H1 (cell line): ENCODE measurements around the gene HRH2. TPM values are rescaled to one million over a fixed set of nuclear protein-coding genes. Genes with fewer than 3 reads are reported as not detected.

Source experiments
- CTCF ChIA-PET: fragments of 300-600 bp; sonication (Branson Sonifier 250); formaldehyde crosslinking; loops from one replicate; lab custom pipeline; 2021; ENCODE audit not compliant: partially characterized antibody; lab: Charles Lee
- POLR2A ChIA-PET: fragments of 300-600 bp; sonication (Branson Sonifier 250); formaldehyde crosslinking; loops from one replicate; lab custom pipeline; 2021; ENCODE audit warnings: inconsistent platforms; ENCODE audit not compliant: partially characterized antibody; lab: Charles Lee
- DNase-seq, 2 experiments: peaks; one replicate each; pipeline versions ENCODE4 v3.0.0 to v3.0.0-alpha.2; 2010 to 2022; ENCODE audit warnings: low spot score in 2 of 2, low read depth in 1 of 2, mixed read lengths in 1 of 2
- FAIRE-seq: peaks from 2 replicates; lab custom pipeline; 2011; peaks lifted over from hg19 to GRCh38; lab: Jason Lieb, UNC
- H2AFZ ChIP-seq: 2 replicates; pipeline ENCODE4 v1.8.1; 2012; ENCODE audit warnings: low read length, inconsistent platforms
- H2AK5ac ChIP-seq: 2 replicates; pipeline ENCODE4 v1.6.1; 2013; ENCODE audit warnings: low read depth, low read length
- H2BK120ac ChIP-seq: replicated peaks from 2 replicates; pipeline ENCODE3; 2013; ENCODE audit warnings: low read depth, low read length, inconsistent platforms
- H2BK12ac ChIP-seq: 2 replicates; pipeline ENCODE4 v1.6.1; 2013; ENCODE audit warnings: low read depth, low read length
- H2BK15ac ChIP-seq: 2 replicates; pipeline ENCODE4 v1.6.1; 2013; ENCODE audit warnings: low read length
- H2BK20ac ChIP-seq: 2 replicates; pipeline ENCODE4 v1.6.1; 2013; ENCODE audit warnings: low read length
- H2BK5ac ChIP-seq: 2 replicates; pipeline ENCODE4 v1.6.1; 2013; ENCODE audit warnings: low read depth, low read length
- H3K14ac ChIP-seq: 2 replicates; pipeline ENCODE4 v1.6.1; 2013; ENCODE audit warnings: inconsistent platforms; ENCODE audit not compliant: insufficient read length
- H3K18ac ChIP-seq: 2 replicates; pipeline ENCODE4 v1.6.1; 2013; ENCODE audit warnings: low read length; ENCODE audit errors: extremely low read depth
- H3K23ac ChIP-seq: 2 replicates; pipeline ENCODE4 v1.6.1; 2013; ENCODE audit warnings: inconsistent platforms; ENCODE audit not compliant: insufficient read length
- H3K23me2 ChIP-seq: 2 replicates; pipeline ENCODE4 v1.6.1; 2013; ENCODE audit warnings: low read depth, low read length
- H3K27ac ChIP-seq: 2 replicates; pipeline ENCODE4 v1.6.1; 2011; ENCODE audit warnings: low read depth, low read length, inconsistent platforms
- H3K27me3 ChIP-seq, 4 experiments: replicated peaks in 1 of 4; 1 replicate in 1 of 4; 2 replicates in 3 of 4; pipeline versions ENCODE4 v1.6.1 to v1.8.1; 2011 to 2013; ENCODE audit warnings: low read length in 3 of 4, mild to moderate bottlenecking in 3 of 4, inconsistent platforms in 2 of 4, mixed read lengths in 2 of 4, moderate library complexity in 1 of 4; ENCODE audit not compliant: control insufficient read depth in 3 of 4, insufficient read depth in 3 of 4; ENCODE audit errors: extremely low read depth in 1 of 4
- H3K36me3 ChIP-seq, 4 experiments: 2 replicates each; pipeline versions ENCODE4 v1.6.1 to v1.8.1; 2011 to 2013; ENCODE audit warnings: mild to moderate bottlenecking in 4 of 4, low read length in 3 of 4, moderate library complexity in 2 of 4, control low read depth in 1 of 4, inconsistent platforms in 1 of 4; ENCODE audit not compliant: insufficient read depth in 4 of 4, control insufficient read depth in 2 of 4
- H3K4ac ChIP-seq: replicated peaks from 2 replicates; pipeline ENCODE3; 2013; ENCODE audit warnings: low read length, low read depth, mixed read lengths, inconsistent platforms; ENCODE audit not compliant: insufficient read length
- H3K4me1 ChIP-seq, 4 experiments: replicated peaks in 1 of 4; 1 replicate in 1 of 4; 2 replicates in 3 of 4; pipeline versions ENCODE4 v1.6.1 to v1.8.1; 2011 to 2013; ENCODE audit warnings: low read length in 3 of 4, inconsistent platforms in 2 of 4, mixed read lengths in 1 of 4; ENCODE audit not compliant: insufficient read depth in 4 of 4, control insufficient read depth in 3 of 4
- H3K4me2 ChIP-seq, 2 experiments: 2 replicates each; pipeline versions ENCODE4 v1.6.1 to v1.8.1; 2011 to 2013; ENCODE audit warnings: low read depth in 2 of 2, low read length in 2 of 2, control low read depth in 1 of 2, inconsistent platforms in 1 of 2, mild to moderate bottlenecking in 1 of 2; ENCODE audit not compliant: insufficient read depth in 1 of 2
- H3K4me3 ChIP-seq, 4 experiments: fragments of 200-600, 300-600 bp in 1 of 4; sonication (generic), shearing (Covaris generic), sonication (Bioruptor Twin) in 1 of 4; 2 replicates each; pipeline versions ENCODE4 v1.5.1 to v1.8.1; 2011 to 2016; ENCODE audit warnings: low read length in 4 of 4, low read depth in 3 of 4, control low read depth in 2 of 4, inconsistent platforms in 2 of 4, mild to moderate bottlenecking in 2 of 4, mixed read lengths in 1 of 4, moderate library complexity in 1 of 4; ENCODE audit not compliant: insufficient read depth in 2 of 4; ENCODE audit errors: extremely low read depth in 1 of 4
- H3K56ac ChIP-seq: replicated peaks from 2 replicates; pipeline ENCODE3; 2013; ENCODE audit warnings: low read depth, mild to moderate bottlenecking, mixed read lengths, low read length, inconsistent platforms; ENCODE audit not compliant: insufficient read length
- H3K79me1 ChIP-seq: 2 replicates; pipeline ENCODE4 v1.6.1; 2013; ENCODE audit warnings: low read depth, low read length, control low read depth
- H3K79me2 ChIP-seq, 2 experiments: 2 replicates each; pipeline versions ENCODE4 v1.6.1 to v1.8.1; 2012 to 2013; ENCODE audit warnings: low read length in 2 of 2, mild to moderate bottlenecking in 2 of 2, inconsistent platforms in 1 of 2; ENCODE audit not compliant: insufficient read depth in 2 of 2, control insufficient read depth in 1 of 2
- H3K9ac ChIP-seq, 4 experiments: replicated peaks in 1 of 4; 1 replicate in 1 of 4; 2 replicates in 3 of 4; pipeline versions ENCODE4 v1.6.1 to v1.8.1; 2011 to 2013; ENCODE audit warnings: low read depth in 3 of 4, low read length in 3 of 4, control low read depth in 2 of 4, mild to moderate bottlenecking in 2 of 4, moderate library complexity in 2 of 4, inconsistent platforms in 1 of 4; ENCODE audit errors: extremely low read depth in 1 of 4
- H3K9me3 ChIP-seq, 2 experiments: 2 replicates each; pipeline versions ENCODE4 v1.6.1 to v1.8.1; 2012 to 2013; ENCODE audit warnings: mild to moderate bottlenecking in 2 of 2, moderate library complexity in 2 of 2, control low read depth in 1 of 2, inconsistent platforms in 1 of 2, low read depth in 1 of 2, low read length in 1 of 2, mixed read lengths in 1 of 2; ENCODE audit not compliant: insufficient read depth in 2 of 2
- H4K20me1 ChIP-seq, 2 experiments: replicated peaks in 1 of 2; 2 replicates each; pipeline versions ENCODE3 to v1.8.1; 2011 to 2013; ENCODE audit warnings: inconsistent platforms in 2 of 2, low read length in 2 of 2, mild to moderate bottlenecking in 1 of 2; ENCODE audit not compliant: insufficient read depth in 2 of 2, control insufficient read depth in 1 of 2
- H4K5ac ChIP-seq: 2 replicates; pipeline ENCODE4 v1.6.1; 2013; ENCODE audit warnings: low read length, low read depth, mixed read lengths, inconsistent platforms; ENCODE audit not compliant: insufficient read length
- H4K8ac ChIP-seq: 2 replicates; pipeline ENCODE4 v1.8.0; 2013; ENCODE audit warnings: mild to moderate bottlenecking, moderate library complexity, low read length, inconsistent platforms; ENCODE audit not compliant: insufficient read depth; ENCODE audit errors: extremely low read depth
- H4K91ac ChIP-seq: replicated peaks from 2 replicates; pipeline ENCODE3; 2013; ENCODE audit warnings: low read length, mixed read lengths, inconsistent platforms; ENCODE audit not compliant: insufficient read length
- CHD1 ChIP-seq: IDR thresholded peaks from 2 replicates; pipeline ENCODE4 v1.6.1; 2012; ENCODE audit warnings: low read depth, low read length, improper control_type of control experiment
- E2F6 ChIP-seq: IDR thresholded peaks from 2 replicates; pipeline ENCODE4 v1.6.1; 2012; ENCODE audit warnings: inconsistent platforms
- GTF2F1 ChIP-seq: IDR thresholded peaks from 2 replicates; pipeline ENCODE4 v1.6.1; 2012; ENCODE audit warnings: low read depth, low read length, improper control_type of control experiment, borderline replicate concordance
- JUN ChIP-seq: IDR thresholded peaks from 2 replicates; pipeline ENCODE4 v1.6.1; 2011; ENCODE audit warnings: low read depth, mild to moderate bottlenecking, improper control_type of control experiment, low read length
- PHF8 ChIP-seq: fragments of 200-600 bp; sonication (generic); conservative IDR thresholded peaks from 2 replicates; pipeline ENCODE4 v1.7.1; 2012; ENCODE audit warnings: low read depth, mild to moderate bottlenecking, inconsistent platforms, low read length, moderate library complexity
- RAD21 ChIP-seq, 2 experiments: IDR thresholded peaks in 1 of 2; conservative IDR thresholded peaks in 1 of 2; 2 replicates each; pipeline ENCODE4 v1.6.1; 2011; ENCODE audit warnings: low read depth in 2 of 2, low read length in 2 of 2, improper control_type of control experiment in 1 of 2, inconsistent platforms in 1 of 2, mild to moderate bottlenecking in 1 of 2, moderate library complexity in 1 of 2
- RNF2 ChIP-seq: fragments of 200-900, 300-1000 bp; sonication (generic); IDR thresholded peaks from 2 replicates; pipeline ENCODE4 v1.7.1; 2016; ENCODE audit warnings: borderline replicate concordance, low read depth, mild to moderate bottlenecking, antibody characterized with exemption, low read length; ENCODE audit not compliant: poor library complexity, severe bottlenecking; ENCODE audit errors: missing control alignments
- RXRA ChIP-seq: IDR thresholded peaks from 2 replicates; pipeline ENCODE4 v1.6.1; 2011; ENCODE audit warnings: low read depth, mild to moderate bottlenecking, low read length, moderate library complexity; ENCODE audit not compliant: insufficient read depth
- SP1 ChIP-seq: IDR thresholded peaks from 2 replicates; pipeline ENCODE4 v1.6.1; 2011; ENCODE audit warnings: low read depth, low read length
- WGBS, 2 experiments: shearing (Covaris generic) in 1 of 2; methylation state at CpG; one replicate each; pipeline versions ENCODE4 v1.1.6 to v1.1.7; 2013 to 2015; ENCODE audit warnings: low lambda C conversion rate in 2 of 2, mixed read lengths in 2 of 2, inconsistent platforms in 1 of 2, low coverage in 1 of 2, missing lambda C conversion rate in 1 of 2; ENCODE audit not compliant: insufficient replicate concordance in 2 of 2, insufficient coverage in 1 of 2, insufficient read length in 1 of 2; ENCODE audit errors: extremely low coverage in 1 of 2, missing lambda C conversion rate in 1 of 2; 5-methylcytosine and 5-hydroxymethylcytosine counted together
- polyA plus RNA-seq, 7 experiments: library from polyadenylated mRNA; depleted of rRNA in 3 of 7; stranded (reverse) in 5 of 7; unstranded in 2 of 7; fragments of >200 nt in 5 of 7; fragments of 200-250 nt in 2 of 7; gene quantifications; 1 replicate in 5 of 7; 2 replicates in 1 of 7; 4 replicates in 1 of 7; pipeline versions ENCODE4 v1.2.1 to v1.2.3, GENCODE V29; 2011 to 2013; ENCODE audit warnings: missing spikeins in 2 of 7, mixed read lengths in 2 of 7
- total RNA-seq: library from RNA; stranded (reverse); fragmentation: NEBNext Ultra II Directional; extraction: Animal tissue kit (Norgen Biotek cat#: 25700); gene quantifications from 2 replicates; pipeline ENCODE4 v1.2.1, GENCODE V29; 2021

HRH2 gene
- total and polyA plus RNA-seq, 2 of the 8 experiments (the other 6 are each of a cell fraction or from before 2014, with no cell fraction given) = 7.8 to 8.1 TPM

- Histone ChIP-seq H2BK120ac (no peak overlapping the region), H3K36me3 (peaks cover 0 to 8% (median 3%) of the 10 kb centered on the region in 4 experiments; a peak in 2 of 8 replicates), H3K23ac (no peak overlapping the region), H2AFZ (no peak overlapping the region), H3K4me1 (peaks cover 0 to 8% (median 3%) of the 10 kb centered on the region in 4 experiments; a peak in 3 of 7 replicates), H4K5ac (no peak overlapping the region), H3K79me1 (no peaks in the 10 kb centered on the region), H3K27ac (no peak overlapping the region), H2BK12ac (no peak overlapping the region), H3K4ac (no peak overlapping the region), H2BK20ac (no peak overlapping the region), H3K14ac (no peak overlapping the region), H4K20me1 (peaks cover 0 to 5% of the 10 kb centered on the region in 2 experiments), H3K9me3 (no peaks in the 10 kb centered on the region), H3K27me3 (no peaks in the 10 kb centered on the region), H3K18ac (no peak overlapping the region), H4K8ac (no peak overlapping the region), H2BK15ac (no peak overlapping the region), H4K91ac (no peak overlapping the region), H3K9ac (no peak overlapping the region), H3K56ac (no peak overlapping the region), H3K4me3 (no peak overlapping the region), H3K79me2 (no peaks in the 10 kb centered on the region), H2BK5ac (no peak overlapping the region; the same call in 1 of the 2 replicates), H3K4me2 (no peak overlapping the region), H2AK5ac (no peak overlapping the region), H3K23me2 (no peaks in the 10 kb centered on the region)
- CTCF ChIA-PET = interaction anchor here (1.0 to 7.7 kb wide), 5 partner anchors 8 to 153 kb away, joined by 3 to 59 read pairs (median 27); no protein-coding TSS in a partner anchor
- POLR2A ChIA-PET = no interaction called here
- TF ChIP-seq RAD21 (IDR thresholded peaks at IDR 0.05 in 1 of 2, conservative IDR thresholded peaks at IDR 0.05 in 1 of 2; ENCODE audit: low read depth in 2 of 2, low read length in 2 of 2) (no peak), E2F6 (no peak), RXRA (no peak), JUN (no peak), CHD1 (no peak), PHF8 (no peak), GTF2F1 (no peak), SP1 (no peak), RNF2 (no peak)
- no peak for DNase-seq
- 92% methylated on average over 14 of the region's 14 CpGs; no CpG with 5 or more reads in 1 of the 2 experiments for WGBS, 2 experiments
- FAIRE-seq = no peak
These were observed 29.4 kb downstream of the HRH2 start for GRCh38 chr5:175687231-175687701.
